Measurements from ENCODE around the gene ZBTB40.

The ZBTB40 gene

DNA sequence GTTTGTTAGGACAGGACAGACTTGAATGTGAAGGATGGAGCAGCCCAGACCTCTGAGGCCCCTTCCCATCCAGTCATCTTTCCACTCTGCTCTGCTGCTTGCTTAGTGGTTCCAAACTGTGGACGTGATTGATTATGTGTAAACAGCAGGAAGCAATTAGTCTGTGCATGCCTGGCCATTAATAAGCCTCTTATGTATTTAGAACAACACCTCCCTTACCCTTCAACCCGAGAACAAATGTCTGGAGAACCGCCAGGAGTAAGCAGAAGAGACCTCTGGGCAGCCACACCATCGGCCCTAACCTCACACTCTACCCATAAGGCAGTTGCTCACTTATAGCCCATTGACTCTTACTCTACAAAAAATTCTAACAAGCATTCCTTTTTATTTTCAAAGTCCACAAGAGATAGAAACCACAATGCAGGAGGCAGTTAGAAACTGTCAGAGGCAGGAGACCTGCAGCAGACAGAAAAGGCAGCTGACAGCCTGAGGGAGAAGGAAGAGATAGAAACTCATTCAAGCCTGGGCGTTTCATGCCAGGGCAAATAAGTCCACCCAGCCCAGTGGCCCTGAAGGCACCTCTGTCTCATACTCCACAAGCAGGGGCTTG, 105.8 kb downstream of the ZBTB40 start:
- no peak for DNase-seq (ENCODE audit: low read depth, low spot score)

DNA sequence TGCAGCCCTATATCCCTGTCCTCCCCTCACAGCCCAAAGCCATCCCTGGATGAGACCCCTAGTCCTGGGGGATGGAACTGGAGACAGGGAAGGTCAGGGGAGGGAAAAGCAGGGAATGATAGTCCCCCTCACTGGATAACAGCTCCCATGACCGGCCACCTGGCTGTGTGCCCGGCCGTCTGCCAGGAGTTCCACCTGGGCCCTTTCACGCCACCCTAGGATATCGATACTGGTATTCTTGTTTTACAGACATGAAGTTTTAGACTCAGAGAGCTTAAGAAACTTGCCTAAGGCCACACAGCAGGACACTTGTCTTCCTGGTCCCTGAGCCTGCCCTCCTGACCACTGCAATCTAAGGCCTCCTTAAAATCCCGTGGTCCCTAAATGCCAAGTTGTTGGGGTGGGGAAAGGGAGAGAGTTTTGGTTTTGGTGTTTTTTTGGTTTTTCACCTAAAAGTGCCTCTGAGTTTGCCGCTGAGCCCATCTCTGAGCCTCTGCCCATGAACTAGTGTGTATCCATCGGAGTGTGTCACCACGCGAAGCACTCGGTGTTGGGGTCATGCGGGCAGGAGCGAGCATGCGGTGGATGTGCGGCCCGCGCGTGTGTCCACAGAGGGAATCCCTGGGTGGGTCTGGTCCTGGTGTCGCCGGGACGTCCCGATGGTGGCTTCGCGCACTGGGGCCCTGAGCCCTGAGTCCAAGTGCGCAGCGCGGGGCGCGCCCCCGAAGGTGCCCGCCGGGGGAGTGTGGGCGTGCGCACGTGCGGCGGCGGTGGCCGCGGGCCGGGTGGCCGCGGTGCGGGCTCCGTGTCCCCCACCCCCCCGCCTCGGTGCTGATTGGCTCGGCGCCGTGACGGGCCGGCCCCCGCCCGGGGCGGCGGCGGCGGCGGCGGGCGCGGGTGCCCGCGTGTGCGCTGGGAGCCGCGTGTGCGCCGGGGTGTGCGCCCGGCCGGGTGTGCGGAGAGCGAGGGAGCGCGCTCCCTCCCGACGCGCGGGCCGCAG, 111.2 kb downstream of the ZBTB40 start, which contains the start of gene EPHA8:
TSS of gene EPHA8 (plus strand) at position 906 of the 1,000 bp plus-strand sequence. CDS start 147 bp downstream, outside the sequence.
- DNase-seq (ENCODE audit: low read depth, low spot score), result no peak

DNA sequence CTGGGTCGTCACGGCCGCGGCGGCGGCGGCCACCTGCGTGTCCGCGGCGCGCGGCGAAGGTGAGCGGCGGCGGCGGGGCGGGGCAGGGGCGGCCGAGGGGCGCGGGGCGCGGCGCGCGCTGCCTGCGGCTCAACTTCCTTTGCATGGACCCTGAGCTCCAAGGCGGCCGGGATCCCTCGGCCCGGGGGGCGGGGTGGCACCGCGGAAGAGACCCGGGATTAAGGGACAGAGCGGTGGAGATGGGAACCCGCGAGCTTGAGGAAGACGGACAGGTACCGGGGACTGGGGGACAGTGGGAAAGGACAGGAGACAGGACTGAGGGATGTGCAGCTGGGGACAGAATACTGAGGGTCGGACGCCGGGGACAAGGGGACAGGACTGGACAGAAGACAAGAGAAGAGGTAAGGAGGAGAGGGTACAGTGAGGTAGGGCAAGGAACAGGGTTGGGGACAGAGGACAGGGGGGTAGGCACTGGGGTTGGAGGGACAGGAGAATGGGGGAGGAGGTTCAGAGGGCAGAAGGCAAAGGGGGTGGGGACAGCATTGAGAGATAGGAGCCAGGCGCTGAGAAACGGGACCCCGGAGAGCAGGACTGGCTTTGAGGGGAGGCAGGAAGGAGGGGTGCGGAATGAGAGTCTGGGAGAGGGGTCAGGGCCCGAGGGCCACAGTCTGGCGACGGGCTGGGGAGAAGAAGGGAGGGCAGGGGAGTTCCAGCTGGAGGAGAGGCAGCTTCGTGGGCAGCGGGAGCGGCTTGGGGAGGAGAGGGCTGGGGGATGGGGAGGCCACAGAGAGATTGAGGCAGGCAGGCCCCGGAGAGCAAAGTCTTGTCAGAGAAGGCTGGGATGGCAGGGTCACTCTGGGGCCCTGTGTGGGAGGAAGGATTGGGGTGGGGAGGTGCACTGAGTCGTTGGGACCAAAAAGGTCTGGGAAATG, 112.3 kb downstream of the ZBTB40 start:
- no peak for DNase-seq (ENCODE audit: low read depth, low spot score)

DNA sequence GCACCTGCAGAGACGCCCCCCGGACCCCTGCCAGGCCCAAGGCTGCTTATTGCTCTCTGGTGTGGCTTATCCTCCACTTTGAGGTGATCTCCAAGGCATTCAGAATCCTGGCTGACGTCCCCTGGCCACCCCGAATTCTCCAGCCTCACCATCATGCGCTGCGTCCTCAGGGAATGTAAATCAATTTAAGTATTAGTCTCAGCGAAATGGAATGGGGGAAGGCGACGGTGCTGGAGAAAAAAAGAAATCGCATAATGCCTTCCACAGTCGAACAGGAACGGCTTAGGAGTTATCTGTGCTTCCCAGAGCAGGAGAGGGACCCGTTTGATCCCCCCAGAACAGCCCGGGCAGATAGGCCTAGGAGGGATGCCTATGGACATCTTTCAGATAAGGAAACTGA, 114.5 kb downstream of the ZBTB40 start:
- no peak for DNase-seq (ENCODE audit: low read depth, low spot score)

DNA sequence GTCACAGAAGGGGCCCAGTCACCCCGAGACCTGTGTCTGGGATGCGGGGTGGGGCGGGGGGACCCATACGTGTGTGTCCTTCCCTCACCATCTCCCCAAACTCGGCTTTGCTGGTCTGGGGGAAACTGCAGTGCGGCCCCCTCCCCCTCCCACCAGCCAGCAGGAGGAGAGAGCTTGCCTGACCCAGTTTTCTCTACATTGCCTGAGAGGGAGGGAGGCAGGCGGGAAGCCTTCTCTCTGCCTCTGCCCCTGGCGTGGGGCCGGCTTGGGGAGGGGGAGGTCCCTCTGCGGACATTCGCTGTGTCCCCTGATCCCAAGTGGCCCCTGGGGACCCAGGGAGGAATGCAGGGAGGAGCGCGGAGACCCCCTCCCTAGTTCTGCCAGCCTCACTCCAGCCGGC, 115.5 kb downstream of the ZBTB40 start:
- no peak for DNase-seq (ENCODE audit: low read depth, low spot score)

DNA sequence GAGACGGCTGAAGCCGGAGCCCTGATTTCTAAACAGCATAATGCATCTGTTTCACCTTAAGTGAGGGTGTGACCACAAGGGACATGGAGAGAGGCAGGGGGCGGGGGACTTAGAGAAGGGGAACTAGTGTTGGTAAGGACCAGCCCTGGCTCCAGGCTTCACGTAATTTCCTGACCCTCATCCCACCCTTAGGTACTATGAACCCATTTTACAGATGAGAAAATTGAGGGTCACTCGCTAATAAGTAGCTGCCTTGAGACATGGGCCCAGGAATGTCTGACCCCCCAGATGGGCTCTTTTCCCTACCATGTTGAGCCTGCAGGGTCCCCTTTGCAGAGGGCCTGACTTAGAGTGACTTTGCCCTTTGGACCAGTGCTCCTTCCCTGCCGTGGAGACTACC, 116.3 kb downstream of the ZBTB40 start:
- no peak for DNase-seq (ENCODE audit: low read depth, low spot score)

DNA sequence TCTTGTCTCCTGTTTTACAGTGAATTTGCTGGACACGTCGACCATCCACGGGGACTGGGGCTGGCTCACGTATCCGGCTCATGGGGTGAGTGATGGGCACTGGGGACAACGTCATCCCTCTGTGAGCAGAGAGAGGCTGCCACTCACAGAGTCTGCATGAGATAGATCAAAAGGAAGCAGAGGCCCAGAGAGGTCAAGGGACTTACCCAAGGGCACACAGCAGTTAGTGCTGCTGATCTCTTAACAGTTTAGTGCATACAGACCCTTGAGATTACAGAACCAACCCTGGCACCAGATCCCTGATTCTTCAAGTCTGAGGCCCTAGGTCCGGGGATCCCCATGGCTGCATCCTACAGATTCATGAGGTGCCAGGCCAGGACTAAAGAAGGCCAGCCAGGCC, 117.6 kb downstream of the ZBTB40 start:
- DNase-seq (ENCODE audit: low read depth, low spot score), result no peak

DNA sequence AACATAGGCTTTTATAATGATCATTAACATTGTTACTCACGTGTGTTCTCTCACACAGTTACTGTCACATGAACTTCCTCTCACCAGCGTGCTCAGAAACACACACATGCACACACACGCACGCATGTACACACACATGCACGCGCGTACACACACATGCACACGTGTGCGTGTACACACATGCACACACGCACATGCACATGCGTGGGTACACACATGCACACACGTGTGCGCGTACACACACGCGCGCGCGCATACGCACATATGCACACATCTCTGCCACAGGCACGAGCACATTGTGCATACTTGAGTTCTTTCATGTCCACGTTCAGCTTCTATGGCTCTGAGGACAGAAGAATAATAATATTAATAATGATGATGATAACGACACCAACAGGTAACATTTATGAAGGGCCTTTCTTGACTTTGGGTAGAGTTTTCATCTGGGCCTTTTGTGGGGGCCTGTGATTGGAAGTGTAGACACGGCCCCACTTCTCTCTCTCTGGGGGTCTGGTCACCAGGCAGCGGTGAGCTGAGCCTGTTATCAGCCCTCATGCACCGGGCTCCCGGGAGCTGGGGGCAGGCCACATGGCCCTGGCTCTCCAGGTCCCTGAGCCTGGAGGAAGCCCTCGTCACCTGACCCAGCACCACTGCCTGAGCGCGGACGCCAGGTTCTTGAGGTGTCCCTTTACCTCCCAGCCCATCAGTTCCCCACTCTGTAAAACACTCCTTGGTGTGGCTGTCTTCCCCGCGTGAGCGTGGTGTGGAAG, 118.7 kb downstream of the ZBTB40 start:
- no peak for DNase-seq (ENCODE audit: low read depth, low spot score)

DNA sequence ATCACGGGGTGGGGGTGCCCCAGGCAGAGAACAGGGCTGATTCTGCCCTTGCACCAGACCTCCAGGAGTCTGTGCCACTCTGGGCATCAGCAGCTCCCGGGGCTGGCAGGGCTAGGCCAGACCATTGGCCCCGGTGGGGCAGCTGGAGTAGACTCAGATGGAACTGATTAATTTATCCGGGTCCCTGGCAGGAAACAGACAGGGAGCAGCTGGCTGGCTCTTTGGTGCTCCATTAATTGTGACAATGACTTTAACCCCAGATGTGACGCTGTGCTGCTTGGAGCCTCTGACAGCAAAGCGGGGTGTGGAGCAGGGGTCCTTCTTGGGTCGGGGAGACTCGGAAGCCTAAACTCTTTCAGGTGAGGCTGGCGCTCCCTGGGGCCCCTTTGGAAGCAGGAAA, 121.2 kb downstream of the ZBTB40 start:
- no peak for DNase-seq (ENCODE audit: low read depth, low spot score)

DNA sequence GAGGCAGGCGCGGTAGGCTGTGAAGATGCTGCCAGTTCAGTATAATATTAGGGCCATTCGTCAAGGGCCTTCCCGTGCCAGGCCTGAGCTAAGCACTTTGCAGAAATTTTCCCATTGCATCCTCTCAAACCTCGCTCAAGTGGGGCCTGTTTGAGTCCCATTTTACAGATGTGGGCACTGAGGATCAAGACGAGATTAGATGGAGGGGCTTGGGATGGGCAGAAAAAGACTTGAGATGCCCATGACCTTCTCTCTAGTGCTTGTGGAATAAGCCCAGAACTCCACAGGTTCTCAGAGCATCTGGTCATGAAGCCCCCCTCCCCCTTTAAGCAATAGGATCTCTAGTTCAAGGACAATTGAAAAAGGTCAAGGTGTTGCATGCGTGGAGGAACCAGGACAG, 121.6 kb downstream of the ZBTB40 start:
- DNase-seq (ENCODE audit: low read depth, low spot score), result no peak

DNA sequence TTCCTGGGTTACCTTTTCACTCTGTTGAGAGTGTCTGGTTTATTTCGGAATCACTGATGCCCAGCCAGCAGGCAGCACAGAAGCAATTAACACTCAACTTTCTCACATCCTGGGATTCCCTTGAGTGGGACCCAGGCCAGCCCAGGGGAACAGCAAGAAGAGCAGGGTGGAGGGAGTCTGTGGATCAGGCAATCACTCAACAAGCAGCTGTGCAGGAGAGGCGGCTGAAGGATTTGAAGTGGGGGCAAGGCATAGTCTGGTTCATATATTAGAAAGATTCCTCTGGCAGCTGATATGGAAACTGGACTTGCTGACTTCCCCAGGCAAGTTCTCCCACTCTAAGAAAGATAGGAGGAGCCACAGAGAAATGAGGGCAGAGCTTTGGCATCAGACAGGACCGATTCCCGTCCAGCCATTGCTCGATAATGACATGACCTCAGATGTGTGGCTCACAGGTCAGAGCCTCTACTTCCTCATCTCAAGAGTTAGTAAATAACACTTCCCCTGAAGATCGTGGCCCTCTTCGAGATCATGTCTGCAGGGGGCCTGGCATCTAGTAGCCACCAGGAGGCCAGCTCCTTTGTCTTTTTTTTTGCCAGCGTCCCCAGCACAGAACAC, 124.0 kb downstream of the ZBTB40 start:
- no peak for DNase-seq (ENCODE audit: low read depth, low spot score)

DNA sequence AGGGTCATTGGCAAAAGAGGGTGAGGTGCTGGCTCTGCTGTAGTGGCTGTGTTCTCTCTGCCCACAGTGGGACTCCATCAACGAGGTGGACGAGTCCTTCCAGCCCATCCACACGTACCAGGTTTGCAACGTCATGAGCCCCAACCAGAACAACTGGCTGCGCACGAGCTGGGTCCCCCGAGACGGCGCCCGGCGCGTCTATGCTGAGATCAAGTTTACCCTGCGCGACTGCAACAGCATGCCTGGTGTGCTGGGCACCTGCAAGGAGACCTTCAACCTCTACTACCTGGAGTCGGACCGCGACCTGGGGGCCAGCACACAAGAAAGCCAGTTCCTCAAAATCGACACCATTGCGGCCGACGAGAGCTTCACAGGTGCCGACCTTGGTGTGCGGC, 124.5 kb downstream of the ZBTB40 start:
- no peak for DNase-seq (ENCODE audit: low read depth, low spot score)

DNA sequence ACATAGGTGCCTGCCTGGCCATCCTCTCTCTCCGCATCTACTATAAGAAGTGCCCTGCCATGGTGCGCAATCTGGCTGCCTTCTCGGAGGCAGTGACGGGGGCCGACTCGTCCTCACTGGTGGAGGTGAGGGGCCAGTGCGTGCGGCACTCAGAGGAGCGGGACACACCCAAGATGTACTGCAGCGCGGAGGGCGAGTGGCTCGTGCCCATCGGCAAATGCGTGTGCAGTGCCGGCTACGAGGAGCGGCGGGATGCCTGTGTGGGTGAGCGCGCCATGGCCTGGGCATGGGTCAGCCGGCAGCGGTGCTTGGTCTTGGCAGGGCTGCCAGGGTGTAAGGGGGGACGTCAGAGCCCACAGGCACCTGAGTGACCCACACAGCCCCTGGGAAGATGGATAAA, 125.0 kb downstream of the ZBTB40 start:
- DNase-seq (ENCODE audit: low read depth, low spot score), result no peak

DNA sequence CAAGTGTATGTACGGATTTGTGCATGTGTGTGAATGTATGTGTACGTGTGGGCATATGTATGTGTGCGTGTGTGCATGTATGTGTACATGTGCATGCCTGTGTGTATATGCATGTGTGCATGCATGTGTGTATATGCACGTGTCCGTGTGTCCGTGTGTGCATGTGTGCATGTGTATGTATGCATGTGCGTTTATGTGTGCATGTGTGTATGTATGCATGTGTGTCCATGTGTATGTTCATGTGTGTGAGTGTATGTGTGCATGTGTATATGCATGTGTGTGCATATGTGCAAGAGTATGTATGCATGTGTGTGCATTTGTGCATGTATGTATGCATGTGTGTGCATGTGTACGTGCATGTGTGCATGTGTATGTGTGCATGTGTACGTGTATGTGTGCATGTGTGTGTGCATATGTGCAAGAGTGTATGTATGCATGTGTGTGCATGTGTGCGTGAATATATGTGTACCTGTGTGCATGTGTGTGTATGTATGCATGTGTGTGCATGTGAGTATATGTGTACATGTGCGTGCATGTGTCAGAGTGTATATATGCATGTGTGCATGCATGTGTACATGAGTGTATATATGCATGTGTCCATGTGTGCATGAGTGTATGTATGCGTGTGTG, 127.2 kb downstream of the ZBTB40 start:
- no peak for DNase-seq (ENCODE audit: low read depth, low spot score)

DNA sequence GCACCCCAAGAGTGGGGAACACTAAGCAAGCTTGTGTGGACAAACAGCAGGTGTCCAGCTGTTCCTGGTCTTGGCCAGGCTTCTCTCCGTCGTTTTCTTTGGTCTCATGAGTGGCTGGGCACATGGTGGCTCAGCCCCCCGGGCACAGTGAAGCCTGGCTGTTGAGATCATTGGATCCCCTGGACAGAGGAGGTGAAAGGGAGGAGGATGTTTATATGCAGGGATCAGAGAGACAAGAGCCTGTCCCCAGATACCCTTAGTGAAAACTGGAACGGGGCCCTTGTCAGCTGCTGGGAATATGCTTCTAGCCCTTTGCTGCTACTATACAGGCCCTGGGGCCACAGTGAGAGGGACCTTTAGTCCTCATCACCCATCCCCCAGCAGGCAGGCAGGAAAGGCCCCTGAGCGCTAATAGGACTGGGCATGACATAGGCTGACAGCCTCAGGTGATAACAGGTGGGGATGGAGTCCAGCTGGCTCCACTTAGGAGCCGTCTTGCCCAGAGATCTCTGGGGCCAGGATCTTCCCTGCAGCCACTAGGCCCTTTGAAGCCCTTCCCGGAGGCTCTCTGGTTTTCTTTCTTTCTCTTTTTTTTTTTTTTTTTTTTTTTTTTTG, 128.0 kb downstream of the ZBTB40 start:
- no peak for DNase-seq (ENCODE audit: low read depth, low spot score)

Measured in activated naive CD8-positive, alpha-beta T cell treated with anti-CD3 and anti-CD28 coated beads, Interleukin-2, amount 50 U/mL, for 16 hours (primary cell).